OCI-LY7 (cell line): Measurements from ENCODE around the gene PPAT.

Experiments
- CTCF ChIP-seq: fragments of 200-600 bp; sonication (generic); conservative IDR thresholded peaks from 2 replicates; pipeline ENCODE4 v1.5.1; 2014; ENCODE audit warnings: mild to moderate bottlenecking, antibody characterized with exemption, low read length, moderate library complexity, mixed read lengths
- EZH2phosphoT487 ChIP-seq: fragments of 200-600 bp; sonication (generic); IDR thresholded peaks from 2 replicates; pipeline ENCODE4 v1.6.1; 2018; ENCODE audit warnings: low read depth, borderline replicate concordance, mild to moderate bottlenecking, mixed run types, antibody characterized with exemption, low read length, moderate library complexity, mixed read lengths

- TF ChIP-seq CTCF, result no peak
- no peak for TF ChIP-seq EZH2phosphoT487
Measured at GRCh38 chr4:56356650-56357049, 78.8 kb downstream of the PPAT start.
